ENCODE data around the gene SYCE1L. TPM values are rescaled to one million over a fixed set of nuclear protein-coding genes. Genes with fewer than 3 reads are reported as not detected.

SYCE1L gene
- total and polyA plus RNA-seq, 9 of the 15 experiments (the other 6 are each of a cell fraction or from before 2014, with no cell fraction given), result 0.54 to 2.7 (median 1.1) TPM; not detected in 5

DNA sequence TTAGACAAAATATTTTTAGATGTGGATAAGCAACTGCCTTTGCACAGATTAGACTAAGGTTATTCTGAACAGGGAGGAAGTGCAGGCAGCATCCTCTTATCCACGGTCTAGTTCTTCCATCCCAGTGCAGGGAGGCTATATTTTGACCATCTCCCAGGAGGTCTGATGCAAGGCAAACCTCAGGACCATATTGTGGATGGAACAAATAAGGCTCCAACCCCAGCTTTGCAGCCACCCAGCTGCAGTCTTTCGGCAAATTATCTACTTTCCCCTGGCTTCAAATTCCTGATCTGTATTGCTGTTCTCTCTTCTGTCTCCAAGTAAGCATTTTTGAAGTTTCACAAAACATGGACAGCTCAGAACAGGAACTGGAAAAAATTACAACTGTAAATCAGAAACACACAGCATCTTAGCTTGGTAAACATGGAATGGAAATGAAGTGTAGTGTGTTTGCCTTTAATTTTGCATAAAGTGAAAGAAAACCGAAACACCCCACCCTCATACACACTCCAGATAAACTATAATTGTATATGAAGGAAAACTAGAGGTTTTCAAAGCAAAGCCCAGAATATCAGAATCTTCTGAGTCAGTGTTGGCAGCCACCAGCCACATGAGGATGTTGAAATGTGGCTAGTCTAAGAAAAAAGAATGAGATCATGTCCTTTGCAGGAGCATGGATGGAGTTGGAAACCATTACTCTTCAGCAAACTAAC is 41.7 kb upstream of the SYCE1L start:
- ChIA-PET POLR2A (no interaction called here), CTCF (ENCODE audit: low intra/inter-chr PET ratio) (no interaction called here)
- no peak for ATAC-seq
- intact Hi-C loops (cut with micrococcal nuclease) (no loop called here), in situ Hi-C loops (cut with MboI) (loop anchor here (25.0 kb wide), 1 partner anchor 495 kb away; no protein-coding TSS in a partner anchor)
- no peak for FAIRE-seq
- Histone ChIP-seq H3K4me1 (replicated peaks in 1 of 2; ENCODE audit: control insufficient read depth in 2 of 2, insufficient read depth in 2 of 2, low read length in 2 of 2) (no peaks in the 10 kb centered on the region), H2AFZ (ENCODE audit: low read depth, low read length) (no peak overlapping the region), H3K27me3 (ENCODE audit: control insufficient read depth in 2 of 2, insufficient read depth in 2 of 2, low read length in 2 of 2) (peaks cover 0 to 5% of the 10 kb centered on the region in 2 experiments; a peak in 1 of 5 replicates), H3K9me1 (ENCODE audit: control insufficient read depth, insufficient read depth, low read length) (no peaks in the 10 kb centered on the region), H3K9me3 (replicated peaks; ENCODE audit: control insufficient read depth, insufficient read depth, low read depth, low read length) (no peaks in the 10 kb centered on the region), H3K27ac (ENCODE audit: extremely low read depth, low read depth, low read length) (no peak overlapping the region), H4K20me1 (replicated peaks; ENCODE audit: control insufficient read depth, insufficient read depth, low read length) (no peaks in the 10 kb centered on the region), H3K36me3 (ENCODE audit: control insufficient read depth, insufficient read depth, low read length) (no peaks in the 10 kb centered on the region), H3K79me2 (ENCODE audit: control insufficient read depth, insufficient read depth, low read length) (no peaks in the 10 kb centered on the region), H3K9ac (ENCODE audit: insufficient read depth in 1 of 2, low read depth in 2 of 2, low read length in 2 of 2) (no peak overlapping the region), H3K4me2 (ENCODE audit: insufficient read depth, low read length) (no peak overlapping the region), H3K4me3 (no peak overlapping the region)
- DNase-seq (ENCODE audit: extremely low read depth in 1 of 4, low spot score in 3 of 4), result no peak
- 4% methylated on average over 3 of the region's 3 CpGs for WGBS (ENCODE audit: insufficient coverage, low coverage, missing lambda C conversion rate)
- no TSS peak for BruUV-seq (replicated peaks)
- no peak for TF ChIP-seq SIRT6 (IDR thresholded peaks at IDR 0.05; ENCODE audit: low read depth, low read length)
- TF ChIP-seq, protein P1, sequence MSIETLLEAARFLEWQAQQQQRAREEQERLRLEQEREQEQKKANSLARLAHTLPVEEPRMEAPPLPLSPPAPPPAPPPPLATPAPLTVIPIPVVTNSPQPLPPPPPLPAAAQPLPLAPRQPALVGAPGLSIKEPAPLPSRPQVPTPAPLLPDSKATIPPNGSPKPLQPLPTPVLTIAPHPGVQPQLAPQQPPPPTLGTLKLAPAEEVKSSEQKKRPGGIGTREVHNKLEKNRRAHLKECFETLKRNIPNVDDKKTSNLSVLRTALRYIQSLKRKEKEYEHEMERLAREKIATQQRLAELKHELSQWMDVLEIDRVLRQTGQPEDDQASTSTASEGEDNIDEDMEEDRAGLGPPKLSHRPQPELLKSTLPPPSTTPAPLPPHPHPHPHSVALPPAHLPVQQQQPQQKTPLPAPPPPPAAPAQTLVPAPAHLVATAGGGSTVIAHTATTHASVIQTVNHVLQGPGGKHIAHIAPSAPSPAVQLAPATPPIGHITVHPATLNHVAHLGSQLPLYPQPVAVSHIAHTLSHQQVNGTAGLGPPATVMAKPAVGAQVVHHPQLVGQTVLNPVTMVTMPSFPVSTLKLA (conservative IDR thresholded peaks at IDR 0.05), result no peak
- TF ChIP-seq, protein P2, sequence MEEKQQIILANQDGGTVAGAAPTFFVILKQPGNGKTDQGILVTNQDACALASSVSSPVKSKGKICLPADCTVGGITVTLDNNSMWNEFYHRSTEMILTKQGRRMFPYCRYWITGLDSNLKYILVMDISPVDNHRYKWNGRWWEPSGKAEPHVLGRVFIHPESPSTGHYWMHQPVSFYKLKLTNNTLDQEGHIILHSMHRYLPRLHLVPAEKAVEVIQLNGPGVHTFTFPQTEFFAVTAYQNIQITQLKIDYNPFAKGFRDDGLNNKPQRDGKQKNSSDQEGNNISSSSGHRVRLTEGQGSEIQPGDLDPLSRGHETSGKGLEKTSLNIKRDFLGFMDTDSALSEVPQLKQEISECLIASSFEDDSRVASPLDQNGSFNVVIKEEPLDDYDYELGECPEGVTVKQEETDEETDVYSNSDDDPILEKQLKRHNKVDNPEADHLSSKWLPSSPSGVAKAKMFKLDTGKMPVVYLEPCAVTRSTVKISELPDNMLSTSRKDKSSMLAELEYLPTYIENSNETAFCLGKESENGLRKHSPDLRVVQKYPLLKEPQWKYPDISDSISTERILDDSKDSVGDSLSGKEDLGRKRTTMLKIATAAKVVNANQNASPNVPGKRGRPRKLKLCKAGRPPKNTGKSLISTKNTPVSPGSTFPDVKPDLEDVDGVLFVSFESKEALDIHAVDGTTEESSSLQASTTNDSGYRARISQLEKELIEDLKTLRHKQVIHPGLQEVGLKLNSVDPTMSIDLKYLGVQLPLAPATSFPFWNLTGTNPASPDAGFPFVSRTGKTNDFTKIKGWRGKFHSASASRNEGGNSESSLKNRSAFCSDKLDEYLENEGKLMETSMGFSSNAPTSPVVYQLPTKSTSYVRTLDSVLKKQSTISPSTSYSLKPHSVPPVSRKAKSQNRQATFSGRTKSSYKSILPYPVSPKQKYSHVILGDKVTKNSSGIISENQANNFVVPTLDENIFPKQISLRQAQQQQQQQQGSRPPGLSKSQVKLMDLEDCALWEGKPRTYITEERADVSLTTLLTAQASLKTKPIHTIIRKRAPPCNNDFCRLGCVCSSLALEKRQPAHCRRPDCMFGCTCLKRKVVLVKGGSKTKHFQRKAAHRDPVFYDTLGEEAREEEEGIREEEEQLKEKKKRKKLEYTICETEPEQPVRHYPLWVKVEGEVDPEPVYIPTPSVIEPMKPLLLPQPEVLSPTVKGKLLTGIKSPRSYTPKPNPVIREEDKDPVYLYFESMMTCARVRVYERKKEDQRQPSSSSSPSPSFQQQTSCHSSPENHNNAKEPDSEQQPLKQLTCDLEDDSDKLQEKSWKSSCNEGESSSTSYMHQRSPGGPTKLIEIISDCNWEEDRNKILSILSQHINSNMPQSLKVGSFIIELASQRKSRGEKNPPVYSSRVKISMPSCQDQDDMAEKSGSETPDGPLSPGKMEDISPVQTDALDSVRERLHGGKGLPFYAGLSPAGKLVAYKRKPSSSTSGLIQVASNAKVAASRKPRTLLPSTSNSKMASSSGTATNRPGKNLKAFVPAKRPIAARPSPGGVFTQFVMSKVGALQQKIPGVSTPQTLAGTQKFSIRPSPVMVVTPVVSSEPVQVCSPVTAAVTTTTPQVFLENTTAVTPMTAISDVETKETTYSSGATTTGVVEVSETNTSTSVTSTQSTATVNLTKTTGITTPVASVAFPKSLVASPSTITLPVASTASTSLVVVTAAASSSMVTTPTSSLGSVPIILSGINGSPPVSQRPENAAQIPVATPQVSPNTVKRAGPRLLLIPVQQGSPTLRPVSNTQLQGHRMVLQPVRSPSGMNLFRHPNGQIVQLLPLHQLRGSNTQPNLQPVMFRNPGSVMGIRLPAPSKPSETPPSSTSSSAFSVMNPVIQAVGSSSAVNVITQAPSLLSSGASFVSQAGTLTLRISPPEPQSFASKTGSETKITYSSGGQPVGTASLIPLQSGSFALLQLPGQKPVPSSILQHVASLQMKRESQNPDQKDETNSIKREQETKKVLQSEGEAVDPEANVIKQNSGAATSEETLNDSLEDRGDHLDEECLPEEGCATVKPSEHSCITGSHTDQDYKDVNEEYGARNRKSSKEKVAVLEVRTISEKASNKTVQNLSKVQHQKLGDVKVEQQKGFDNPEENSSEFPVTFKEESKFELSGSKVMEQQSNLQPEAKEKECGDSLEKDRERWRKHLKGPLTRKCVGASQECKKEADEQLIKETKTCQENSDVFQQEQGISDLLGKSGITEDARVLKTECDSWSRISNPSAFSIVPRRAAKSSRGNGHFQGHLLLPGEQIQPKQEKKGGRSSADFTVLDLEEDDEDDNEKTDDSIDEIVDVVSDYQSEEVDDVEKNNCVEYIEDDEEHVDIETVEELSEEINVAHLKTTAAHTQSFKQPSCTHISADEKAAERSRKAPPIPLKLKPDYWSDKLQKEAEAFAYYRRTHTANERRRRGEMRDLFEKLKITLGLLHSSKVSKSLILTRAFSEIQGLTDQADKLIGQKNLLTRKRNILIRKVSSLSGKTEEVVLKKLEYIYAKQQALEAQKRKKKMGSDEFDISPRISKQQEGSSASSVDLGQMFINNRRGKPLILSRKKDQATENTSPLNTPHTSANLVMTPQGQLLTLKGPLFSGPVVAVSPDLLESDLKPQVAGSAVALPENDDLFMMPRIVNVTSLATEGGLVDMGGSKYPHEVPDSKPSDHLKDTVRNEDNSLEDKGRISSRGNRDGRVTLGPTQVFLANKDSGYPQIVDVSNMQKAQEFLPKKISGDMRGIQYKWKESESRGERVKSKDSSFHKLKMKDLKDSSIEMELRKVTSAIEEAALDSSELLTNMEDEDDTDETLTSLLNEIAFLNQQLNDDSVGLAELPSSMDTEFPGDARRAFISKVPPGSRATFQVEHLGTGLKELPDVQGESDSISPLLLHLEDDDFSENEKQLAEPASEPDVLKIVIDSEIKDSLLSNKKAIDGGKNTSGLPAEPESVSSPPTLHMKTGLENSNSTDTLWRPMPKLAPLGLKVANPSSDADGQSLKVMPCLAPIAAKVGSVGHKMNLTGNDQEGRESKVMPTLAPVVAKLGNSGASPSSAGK (IDR thresholded peaks at IDR 0.05), result no peak
- no peak for TF ChIP-seq ATF1 (CRISPR knock-in tag; IDR thresholded peaks at IDR 0.05)
- TF ChIP-seq ATF1 (tag; IDR thresholded peaks at IDR 0.05), result no peak
- no peak for TF ChIP-seq ZNF717 (CRISPR knock-in tag; IDR thresholded peaks at IDR 0.05)
- no peak for TF ChIP-seq ZNF583 (CRISPR knock-in tag; IDR thresholded peaks at IDR 0.05)
- no peak for TF ChIP-seq TAF1 (IDR thresholded peaks at IDR 0.05; ENCODE audit: control insufficient read depth, extremely low read depth, insufficient read depth, low read length, severe bottlenecking)
- no peak for TF ChIP-seq HNRNPK (IDR thresholded peaks at IDR 0.05; ENCODE audit: low read depth, low read length, poor library complexity, severe bottlenecking)
- TF ChIP-seq ZNF184 (CRISPR knock-in tag; IDR thresholded peaks at IDR 0.05), result no peak

All from K562 (cell line).